ENCODE measurements around the gene SYN1.

The SYN1 gene

DNA sequence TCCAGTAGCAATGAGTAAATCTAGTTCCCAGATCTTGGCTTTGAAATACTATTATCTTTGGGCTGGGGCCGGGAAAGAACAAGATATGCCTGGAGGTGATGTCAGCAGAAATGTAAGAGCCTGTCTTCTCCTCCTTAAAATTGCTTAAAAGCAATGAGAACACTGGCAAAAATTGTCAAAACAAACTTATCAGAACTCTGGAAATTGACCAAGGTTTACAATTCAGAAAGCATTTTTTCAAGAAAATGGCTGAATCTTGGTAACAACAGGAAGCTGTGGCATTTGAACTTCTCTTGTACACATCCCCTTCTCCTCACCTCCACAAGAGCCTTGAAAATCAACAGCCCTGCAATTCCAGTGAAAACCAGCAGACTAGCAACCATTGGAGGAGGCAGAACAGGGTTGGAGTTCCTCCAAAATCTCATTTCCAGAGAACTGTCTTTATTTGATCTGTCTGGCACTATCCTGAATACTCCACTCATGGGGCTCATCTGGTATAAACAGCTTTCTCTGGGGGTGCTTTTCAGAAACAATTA lies 23.9 kb downstream of the SYN1 start:
- peaks cover 24% of the 10 kb centered on the region for H3K9me3 ChIP-seq (ENCODE audit: control insufficient read depth, insufficient read depth, low read length)
- H3K4me1 ChIP-seq (ENCODE audit: control insufficient read depth, insufficient read depth, low read length): no peaks in the 10 kb centered on the region
- H3K27ac ChIP-seq (ENCODE audit: low read depth, low read length): no peak overlapping the region
- H3K9ac ChIP-seq (ENCODE audit: low read depth, low read length): no peak overlapping the region
- no peaks in the 10 kb centered on the region for H3K27me3 ChIP-seq (ENCODE audit: control insufficient read depth, insufficient read depth, low read length)
- no peak overlapping the region for H3K4me3 ChIP-seq (ENCODE audit: low read depth, low read length)
- H3K36me3 ChIP-seq (ENCODE audit: control insufficient read depth, insufficient read depth, low read length): no peaks in the 10 kb centered on the region

DNA sequence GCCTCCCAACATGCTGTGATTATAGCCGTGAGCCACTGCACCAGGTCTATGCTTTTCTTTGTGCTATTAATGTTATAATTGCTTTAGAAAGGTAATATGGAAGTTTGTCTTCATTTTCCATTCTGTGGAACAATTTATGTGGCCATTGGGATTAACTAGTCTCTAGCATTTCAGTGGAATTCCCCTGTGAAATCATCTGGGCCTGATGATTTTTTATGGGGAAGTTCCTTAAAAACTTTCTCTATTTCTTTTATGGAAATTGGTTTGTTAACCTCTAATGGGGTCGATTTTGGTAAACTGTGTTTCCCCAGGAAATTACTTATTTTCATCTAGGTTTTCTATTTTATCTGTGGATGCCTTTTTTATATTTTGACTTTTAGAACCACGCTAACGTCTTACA lies 26.1 kb downstream of the SYN1 start:
- no peaks in the 10 kb centered on the region for H3K27me3 ChIP-seq (ENCODE audit: control insufficient read depth, insufficient read depth, low read length)
- no peaks in the 10 kb centered on the region for H3K4me1 ChIP-seq (ENCODE audit: control insufficient read depth, insufficient read depth, low read length)
- H3K27ac ChIP-seq (ENCODE audit: low read depth, low read length): no peak overlapping the region
- H3K9ac ChIP-seq (ENCODE audit: low read depth, low read length): no peak overlapping the region
- no peaks in the 10 kb centered on the region for H3K36me3 ChIP-seq (ENCODE audit: control insufficient read depth, insufficient read depth, low read length)
- H3K4me3 ChIP-seq (ENCODE audit: low read depth, low read length): no peak overlapping the region
- peaks cover 20% of the 10 kb centered on the region for H3K9me3 ChIP-seq (ENCODE audit: control insufficient read depth, insufficient read depth, low read length)

DNA sequence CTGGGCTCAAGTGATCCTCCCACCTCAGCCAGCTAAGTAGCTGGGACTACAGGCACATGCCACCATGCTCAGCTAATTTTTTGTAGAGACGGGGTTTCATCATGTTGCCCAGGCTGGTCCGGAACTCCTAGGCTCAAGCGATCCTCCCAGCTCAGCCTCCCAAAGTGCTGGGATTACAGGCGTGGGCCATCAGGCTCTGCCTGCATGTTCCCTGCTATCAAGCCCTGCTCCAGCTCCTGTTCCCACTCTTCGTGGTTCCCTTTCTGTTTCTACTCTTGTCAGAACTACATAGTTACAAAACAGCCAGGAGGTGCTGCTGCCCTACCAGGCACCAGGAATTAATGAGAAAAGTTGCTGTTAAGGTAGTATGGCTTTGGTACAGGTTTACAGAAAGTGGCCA lies 28.7 kb downstream of the SYN1 start:
- Histone ChIP-seq H3K4me1 (ENCODE audit: control insufficient read depth, insufficient read depth, low read length) (no peaks in the 10 kb centered on the region), H3K4me3 (ENCODE audit: low read depth, low read length) (no peak overlapping the region), H3K27ac (ENCODE audit: low read depth, low read length) (no peak overlapping the region), H3K9ac (ENCODE audit: low read depth, low read length) (no peak overlapping the region), H3K9me3 (ENCODE audit: control insufficient read depth, insufficient read depth, low read length) (peaks cover 21% of the 10 kb centered on the region), H3K36me3 (ENCODE audit: control insufficient read depth, insufficient read depth, low read length) (no peaks in the 10 kb centered on the region), H3K27me3 (ENCODE audit: control insufficient read depth, insufficient read depth, low read length) (no peaks in the 10 kb centered on the region)

DNA sequence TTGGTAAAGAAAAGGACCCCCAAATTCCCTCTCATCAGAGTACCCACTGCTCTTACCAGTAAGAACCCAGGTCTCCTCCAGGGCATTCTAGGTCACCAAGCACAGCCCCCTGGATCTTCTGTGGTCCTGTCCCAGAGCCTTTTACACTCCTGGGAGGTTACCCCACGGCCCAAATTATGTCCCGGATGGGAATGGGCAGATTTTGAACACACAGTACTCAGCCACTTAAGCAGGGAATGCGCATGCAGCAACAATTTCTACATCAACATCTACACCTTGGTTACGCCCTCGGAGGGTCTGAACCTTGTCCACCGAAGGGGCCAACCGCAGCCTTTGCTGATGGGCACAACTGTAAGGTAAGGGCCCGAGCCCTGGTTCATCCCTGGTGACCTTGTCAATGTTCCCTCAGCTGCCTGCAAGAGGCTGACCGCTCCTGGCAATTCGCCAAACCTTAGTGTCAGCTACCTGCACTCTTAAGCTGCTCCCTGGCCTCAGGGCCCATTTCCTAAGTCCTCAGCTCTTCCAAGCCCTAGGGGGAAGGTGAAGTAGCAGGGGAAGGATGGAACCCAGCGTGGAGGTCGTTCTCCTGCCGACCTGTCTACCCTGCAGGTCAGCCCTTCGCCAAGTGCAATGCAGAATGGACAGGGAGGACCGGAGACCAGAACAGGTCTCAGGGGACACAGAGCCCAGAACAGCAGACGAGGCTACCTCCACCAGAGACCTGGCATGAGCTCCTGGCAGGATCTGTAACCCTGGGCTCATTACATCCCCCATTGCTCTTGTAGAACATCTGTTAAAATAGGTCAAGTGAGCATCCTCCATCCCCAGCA lies 31.5 kb downstream of the SYN1 start:
- no peak overlapping the region for H3K4me3 ChIP-seq (ENCODE audit: low read depth, low read length)
- H3K4me1 ChIP-seq (ENCODE audit: control insufficient read depth, insufficient read depth, low read length): no peaks in the 10 kb centered on the region
- H3K27me3 ChIP-seq (ENCODE audit: control insufficient read depth, insufficient read depth, low read length): no peaks in the 10 kb centered on the region
- no peaks in the 10 kb centered on the region for H3K36me3 ChIP-seq (ENCODE audit: control insufficient read depth, insufficient read depth, low read length)
- H3K9me3 ChIP-seq (ENCODE audit: control insufficient read depth, insufficient read depth, low read length): peaks cover 27% of the 10 kb centered on the region
- H3K9ac ChIP-seq (ENCODE audit: low read depth, low read length): no peak overlapping the region
- H3K27ac ChIP-seq (ENCODE audit: low read depth, low read length): no peak overlapping the region

DNA sequence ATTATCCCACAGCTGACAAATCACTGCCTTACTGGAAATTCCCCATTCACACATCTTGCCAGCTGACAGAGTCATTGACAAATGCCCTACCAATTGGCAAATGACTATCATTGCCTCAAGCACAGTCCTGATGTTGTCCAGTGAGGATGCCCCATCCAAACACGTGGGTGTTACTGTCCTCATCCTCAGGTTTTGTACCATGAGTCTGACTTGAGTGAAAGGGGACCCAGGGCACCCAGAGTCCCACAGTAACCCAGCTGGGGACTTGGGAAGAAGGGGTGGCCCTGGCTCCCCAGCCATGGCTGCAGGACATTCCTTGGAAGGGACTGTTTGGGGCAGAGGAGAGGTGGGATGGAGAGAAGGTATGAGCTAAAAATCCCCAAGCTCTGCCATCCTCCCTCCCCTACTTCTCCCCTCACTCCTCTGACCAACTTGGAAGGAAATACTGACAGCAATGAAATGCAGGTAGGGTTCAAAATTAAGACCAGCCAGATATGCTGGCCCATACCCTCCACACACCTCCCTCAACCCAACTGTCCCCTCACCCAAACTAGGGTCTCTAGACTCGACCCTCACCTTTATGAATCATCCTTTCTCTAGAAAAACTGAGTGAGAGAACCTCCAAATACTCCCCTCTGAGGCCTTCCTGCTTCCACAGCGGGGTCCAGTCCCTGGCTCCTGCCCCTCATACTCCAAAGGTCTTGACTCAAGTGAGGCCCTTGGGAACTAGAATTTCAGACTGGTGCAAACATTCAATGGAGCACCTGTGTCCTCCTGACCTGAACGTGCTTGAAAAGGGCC lies 32.4 kb downstream of the SYN1 start:
- H3K9ac ChIP-seq (ENCODE audit: low read depth, low read length): no peak overlapping the region
- no peak overlapping the region for H3K27ac ChIP-seq (ENCODE audit: low read depth, low read length)
- no peaks in the 10 kb centered on the region for H3K4me1 ChIP-seq (ENCODE audit: control insufficient read depth, insufficient read depth, low read length)
- peaks cover 27% of the 10 kb centered on the region for H3K9me3 ChIP-seq (ENCODE audit: control insufficient read depth, insufficient read depth, low read length)
- H3K4me3 ChIP-seq (ENCODE audit: low read depth, low read length): no peak overlapping the region
- H3K27me3 ChIP-seq (ENCODE audit: control insufficient read depth, insufficient read depth, low read length): no peaks in the 10 kb centered on the region
- H3K36me3 ChIP-seq (ENCODE audit: control insufficient read depth, insufficient read depth, low read length): no peaks in the 10 kb centered on the region

DNA sequence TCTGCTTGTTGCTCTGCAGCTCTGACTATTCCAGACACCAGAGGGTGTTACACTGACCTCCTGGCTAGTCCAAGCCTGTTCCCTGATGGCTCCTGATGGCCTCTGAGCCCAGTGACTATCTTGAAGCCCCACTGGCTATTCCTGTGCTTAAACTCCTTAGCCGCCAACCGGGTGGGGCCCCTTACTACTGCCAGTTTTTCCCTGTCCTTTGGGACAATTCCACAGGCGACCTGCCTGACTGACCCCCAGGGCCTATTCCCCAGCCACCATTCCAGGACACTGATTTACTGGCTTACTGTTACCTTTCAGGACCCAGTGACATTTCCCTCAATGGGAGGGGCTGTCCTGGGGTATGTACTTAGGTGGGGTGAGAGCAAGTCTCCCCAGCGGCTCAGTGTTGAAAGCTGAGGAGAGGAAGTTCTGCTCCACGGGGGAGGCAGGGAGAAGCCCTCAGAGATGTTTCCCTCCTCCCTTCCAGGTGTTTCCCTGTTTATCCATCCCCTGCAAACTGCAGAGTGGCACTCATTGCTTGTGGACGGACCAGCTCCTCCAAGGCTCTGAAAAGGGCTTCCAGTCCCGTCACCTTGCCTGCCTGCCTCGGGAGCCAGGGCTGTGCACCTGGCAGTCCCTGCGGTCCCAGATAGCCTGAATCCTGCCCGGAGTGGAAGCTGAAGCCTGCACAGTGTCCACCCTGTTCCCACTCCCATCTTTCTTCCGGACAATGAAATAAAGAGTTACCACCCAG lies 33.4 kb downstream of the SYN1 start:
- Histone ChIP-seq H3K36me3 (ENCODE audit: control insufficient read depth, insufficient read depth, low read length) (no peaks in the 10 kb centered on the region), H3K9ac (ENCODE audit: low read depth, low read length) (no peak overlapping the region), H3K27ac (ENCODE audit: low read depth, low read length) (no peak overlapping the region), H3K4me1 (ENCODE audit: control insufficient read depth, insufficient read depth, low read length) (0 out of 2 replicates have a peak, but pooled peaks cover 2% of the 10 kb centered on the region), H3K27me3 (ENCODE audit: control insufficient read depth, insufficient read depth, low read length) (no peaks in the 10 kb centered on the region), H3K9me3 (ENCODE audit: control insufficient read depth, insufficient read depth, low read length) (peaks cover 32% of the 10 kb centered on the region), H3K4me3 (ENCODE audit: low read depth, low read length) (no peak overlapping the region)

DNA sequence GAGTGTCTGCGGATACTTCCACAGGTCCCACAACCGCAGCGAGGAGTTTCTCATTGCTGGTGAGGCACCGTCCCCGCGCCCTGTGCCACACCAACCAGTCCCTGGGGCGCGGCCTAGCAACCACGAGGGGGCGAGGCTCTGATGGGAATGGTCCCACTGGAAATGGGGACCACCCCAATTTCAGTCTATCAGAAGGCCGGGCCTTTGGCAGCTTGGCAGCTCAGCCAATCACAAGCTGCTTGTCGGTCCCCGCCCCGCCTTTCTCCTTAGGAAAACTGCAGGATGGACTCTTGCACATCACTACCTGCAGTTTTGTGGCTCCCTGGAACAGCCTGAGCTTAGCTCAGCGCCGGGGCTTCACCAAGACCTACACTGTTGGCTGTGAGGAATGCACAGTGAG lies 34.4 kb downstream of the SYN1 start:
- Histone ChIP-seq H3K4me1 (ENCODE audit: control insufficient read depth, insufficient read depth, low read length) (0 out of 2 replicates have a peak, but pooled peaks cover 2% of the 10 kb centered on the region), H3K27ac (ENCODE audit: low read depth, low read length) (no peak overlapping the region), H3K4me3 (ENCODE audit: low read depth, low read length) (no peak overlapping the region), H3K36me3 (ENCODE audit: control insufficient read depth, insufficient read depth, low read length) (no peaks in the 10 kb centered on the region), H3K9ac (ENCODE audit: low read depth, low read length) (no peak overlapping the region), H3K9me3 (ENCODE audit: control insufficient read depth, insufficient read depth, low read length) (peaks cover 32% of the 10 kb centered on the region), H3K27me3 (ENCODE audit: control insufficient read depth, insufficient read depth, low read length) (no peaks in the 10 kb centered on the region)

DNA sequence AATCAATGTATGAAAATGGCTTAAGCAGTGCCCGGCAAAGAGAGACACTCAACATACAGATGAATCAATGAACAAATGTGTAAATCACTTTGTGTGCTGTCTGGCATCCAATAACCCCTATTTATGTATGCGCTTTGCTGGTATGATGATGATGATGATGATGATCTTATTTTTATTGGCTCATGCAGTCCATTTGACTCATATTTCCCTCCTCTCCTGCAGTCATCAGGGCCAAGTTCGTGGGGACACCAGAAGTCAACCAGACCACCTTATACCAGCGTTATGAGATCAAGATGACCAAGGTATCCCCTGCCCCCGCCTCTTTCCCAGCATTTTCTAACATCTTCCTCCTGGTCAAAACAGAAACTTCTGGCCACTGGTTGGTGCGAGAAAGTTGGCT lies 34.9 kb downstream of the SYN1 start:
- 0 out of 2 replicates have a peak, but pooled peaks cover 2% of the 10 kb centered on the region for H3K4me1 ChIP-seq (ENCODE audit: control insufficient read depth, insufficient read depth, low read length)
- no peaks in the 10 kb centered on the region for H3K27me3 ChIP-seq (ENCODE audit: control insufficient read depth, insufficient read depth, low read length)
- H3K9ac ChIP-seq (ENCODE audit: low read depth, low read length): no peak overlapping the region
- H3K4me3 ChIP-seq (ENCODE audit: low read depth, low read length): no peak overlapping the region
- no peaks in the 10 kb centered on the region for H3K36me3 ChIP-seq (ENCODE audit: control insufficient read depth, insufficient read depth, low read length)
- H3K27ac ChIP-seq (ENCODE audit: low read depth, low read length): no peak overlapping the region
- H3K9me3 ChIP-seq (ENCODE audit: control insufficient read depth, insufficient read depth, low read length): peaks cover 31% of the 10 kb centered on the region

DNA sequence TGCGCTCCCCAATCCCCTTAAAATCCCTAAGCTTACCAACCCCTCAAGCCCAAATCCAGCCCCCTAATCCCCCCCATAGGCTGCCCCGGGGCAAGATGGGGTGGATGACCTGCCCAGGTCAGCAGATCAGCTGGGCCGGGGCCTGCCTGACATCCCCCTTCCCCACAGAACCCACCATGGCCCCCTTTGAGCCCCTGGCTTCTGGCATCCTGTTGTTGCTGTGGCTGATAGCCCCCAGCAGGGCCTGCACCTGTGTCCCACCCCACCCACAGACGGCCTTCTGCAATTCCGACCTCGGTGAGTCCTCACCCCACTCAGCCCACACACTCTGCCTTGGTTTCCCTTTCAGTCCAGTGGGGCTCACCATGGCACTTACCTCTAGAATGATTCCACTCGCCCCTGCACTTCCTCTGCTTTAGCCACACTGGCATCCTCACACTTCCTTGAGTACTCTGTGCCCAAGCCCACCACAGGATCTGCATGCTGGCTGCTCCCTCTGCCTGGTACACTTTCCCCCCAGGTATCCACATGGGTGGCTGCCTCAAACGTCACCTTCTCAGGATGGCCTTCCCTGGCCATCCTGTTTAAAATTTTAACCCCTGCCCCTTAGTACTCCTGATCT lies 36.3 kb downstream of the SYN1 start:
- H3K4me3 ChIP-seq (ENCODE audit: low read depth, low read length): no peak overlapping the region
- peaks cover 36% of the 10 kb centered on the region for H3K9me3 ChIP-seq (ENCODE audit: control insufficient read depth, insufficient read depth, low read length)
- H3K9ac ChIP-seq (ENCODE audit: low read depth, low read length): no peak overlapping the region
- H3K36me3 ChIP-seq (ENCODE audit: control insufficient read depth, insufficient read depth, low read length): no peaks in the 10 kb centered on the region
- H3K27me3 ChIP-seq (ENCODE audit: control insufficient read depth, insufficient read depth, low read length): no peaks in the 10 kb centered on the region
- no peak overlapping the region for H3K27ac ChIP-seq (ENCODE audit: low read depth, low read length)
- 0 out of 2 replicates have a peak, but pooled peaks cover 2% of the 10 kb centered on the region for H3K4me1 ChIP-seq (ENCODE audit: control insufficient read depth, insufficient read depth, low read length)

Data from HUES48 (cell line).